ENCODE results near the gene FOXK2. TPM values are rescaled to one million over a fixed set of nuclear protein-coding genes. Genes with fewer than 3 reads are reported as not detected.
A peak's percentile ranks its signal among the peaks of the same experiment; 100 is the strongest.
"Not testable (repeated sequence)": the region's sequence is repeated elsewhere in the genome, so short reads cannot be mapped to it uniquely, and the experiment has no call there.

The FOXK2 gene
- total RNA-seq, 1 donor from 2014 or later, result 44.0 TPM

DNA sequence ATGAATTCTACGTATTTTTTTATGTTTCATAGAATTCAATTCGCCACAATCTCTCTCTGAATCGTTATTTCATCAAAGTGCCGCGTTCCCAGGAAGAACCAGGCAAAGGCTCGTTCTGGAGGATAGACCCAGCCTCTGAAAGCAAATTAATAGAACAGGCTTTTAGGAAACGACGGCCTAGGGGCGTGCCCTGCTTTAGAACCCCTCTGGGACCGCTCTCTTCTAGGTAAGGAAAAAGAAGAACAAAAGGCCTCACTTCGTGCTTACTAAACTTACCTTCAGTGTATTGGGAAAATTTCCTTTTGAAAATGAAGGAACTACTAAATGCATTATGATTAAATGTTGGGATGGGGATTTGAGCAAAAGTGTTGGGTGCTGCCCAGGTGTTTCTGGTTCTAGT lies 63.2 kb downstream of the FOXK2 start:
- H3K36me3 ChIP-seq (ENCODE audit: control insufficient read depth, insufficient read depth, low read length), result peaks cover 32% of the 10 kb centered on the region
- DNase-seq (ENCODE audit: low read depth), result no peak
- TF ChIP-seq, protein P1, sequence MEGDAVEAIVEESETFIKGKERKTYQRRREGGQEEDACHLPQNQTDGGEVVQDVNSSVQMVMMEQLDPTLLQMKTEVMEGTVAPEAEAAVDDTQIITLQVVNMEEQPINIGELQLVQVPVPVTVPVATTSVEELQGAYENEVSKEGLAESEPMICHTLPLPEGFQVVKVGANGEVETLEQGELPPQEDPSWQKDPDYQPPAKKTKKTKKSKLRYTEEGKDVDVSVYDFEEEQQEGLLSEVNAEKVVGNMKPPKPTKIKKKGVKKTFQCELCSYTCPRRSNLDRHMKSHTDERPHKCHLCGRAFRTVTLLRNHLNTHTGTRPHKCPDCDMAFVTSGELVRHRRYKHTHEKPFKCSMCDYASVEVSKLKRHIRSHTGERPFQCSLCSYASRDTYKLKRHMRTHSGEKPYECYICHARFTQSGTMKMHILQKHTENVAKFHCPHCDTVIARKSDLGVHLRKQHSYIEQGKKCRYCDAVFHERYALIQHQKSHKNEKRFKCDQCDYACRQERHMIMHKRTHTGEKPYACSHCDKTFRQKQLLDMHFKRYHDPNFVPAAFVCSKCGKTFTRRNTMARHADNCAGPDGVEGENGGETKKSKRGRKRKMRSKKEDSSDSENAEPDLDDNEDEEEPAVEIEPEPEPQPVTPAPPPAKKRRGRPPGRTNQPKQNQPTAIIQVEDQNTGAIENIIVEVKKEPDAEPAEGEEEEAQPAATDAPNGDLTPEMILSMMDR (IDR thresholded peaks at IDR 0.05; ENCODE audit: insufficient read depth, low read length, severe bottlenecking), result no peak
- H3K4me3 ChIP-seq (ENCODE audit: low read depth, low read length), result no peak overlapping the region
- FAIRE-seq, result no peak
- H3K27me3 ChIP-seq (ENCODE audit: control insufficient read depth, insufficient read depth, low read length), result no peaks in the 10 kb centered on the region

- no peak overlapping the region for H3K4me3 ChIP-seq (ENCODE audit: low read depth, low read length)
- TF ChIP-seq, protein P1 (IDR thresholded peaks at IDR 0.05; ENCODE audit: insufficient read depth, low read length, severe bottlenecking), result no peak
- H3K27me3 ChIP-seq (ENCODE audit: control insufficient read depth, insufficient read depth, low read length), result no peaks in the 10 kb centered on the region
- DNase-seq (ENCODE audit: low read depth), result no peak
- H3K36me3 ChIP-seq (ENCODE audit: control insufficient read depth, insufficient read depth, low read length), result peaks cover 33% of the 10 kb centered on the region
- FAIRE-seq, result no peak
Measured at GRCh38 chr17:82583720-82584234, 64.2 kb downstream of the FOXK2 start.

DNA sequence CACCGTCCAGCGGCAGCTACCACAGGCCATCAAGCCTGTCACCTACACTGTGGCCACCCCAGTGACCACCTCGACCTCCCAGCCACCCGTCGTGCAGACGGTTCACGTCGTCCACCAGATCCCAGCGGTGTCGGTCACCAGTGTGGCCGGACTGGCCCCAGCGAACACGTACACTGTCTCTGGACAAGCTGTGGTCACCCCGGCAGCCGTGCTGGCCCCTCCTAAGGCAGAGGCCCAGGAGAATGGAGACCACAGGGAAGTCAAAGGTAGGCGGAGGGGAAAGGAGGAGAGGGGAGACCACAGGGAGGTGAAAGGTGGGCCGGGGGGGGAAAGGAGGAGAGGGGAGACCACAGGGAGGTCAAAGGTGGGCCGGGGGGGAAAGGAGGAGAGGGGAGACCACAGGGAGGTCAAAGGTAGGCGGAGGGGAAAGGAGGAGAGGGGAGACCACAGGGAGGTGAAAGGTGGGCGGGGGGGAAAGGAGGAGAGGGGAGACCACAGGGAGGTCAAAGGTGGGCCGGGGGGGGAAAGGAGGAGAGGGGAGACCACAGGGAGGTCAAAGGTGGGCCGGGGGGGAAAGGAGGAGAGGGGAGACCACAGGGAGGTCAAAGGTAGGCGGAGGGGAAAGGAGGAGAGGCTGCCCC lies 66.5 kb downstream of the FOXK2 start:
- FAIRE-seq, result peak; percentile 100
- H3K4me3 ChIP-seq (ENCODE audit: low read depth, low read length); DNase-seq (ENCODE audit: low read depth); H3K27me3 ChIP-seq (ENCODE audit: control insufficient read depth, insufficient read depth, low read length): not testable (repeated sequence)
- H3K36me3 ChIP-seq (ENCODE audit: control insufficient read depth, insufficient read depth, low read length), result peaks cover 36% of the 10 kb centered on the region

GRCh38 chr17:82586576-82587233 lies 67.2 kb downstream of the FOXK2 start:
- Histone ChIP-seq H3K4me3 (ENCODE audit: low read depth, low read length) (no peak overlapping the region), H3K27me3 (ENCODE audit: control insufficient read depth, insufficient read depth, low read length) (no peaks in the 10 kb centered on the region), H3K36me3 (ENCODE audit: control insufficient read depth, insufficient read depth, low read length) (peaks cover 36% of the 10 kb centered on the region)
- DNase-seq (ENCODE audit: low read depth), result no peak
- no peak for FAIRE-seq
- TF ChIP-seq, protein P1 (IDR thresholded peaks at IDR 0.05; ENCODE audit: insufficient read depth, low read length, severe bottlenecking), result no peak

DNA sequence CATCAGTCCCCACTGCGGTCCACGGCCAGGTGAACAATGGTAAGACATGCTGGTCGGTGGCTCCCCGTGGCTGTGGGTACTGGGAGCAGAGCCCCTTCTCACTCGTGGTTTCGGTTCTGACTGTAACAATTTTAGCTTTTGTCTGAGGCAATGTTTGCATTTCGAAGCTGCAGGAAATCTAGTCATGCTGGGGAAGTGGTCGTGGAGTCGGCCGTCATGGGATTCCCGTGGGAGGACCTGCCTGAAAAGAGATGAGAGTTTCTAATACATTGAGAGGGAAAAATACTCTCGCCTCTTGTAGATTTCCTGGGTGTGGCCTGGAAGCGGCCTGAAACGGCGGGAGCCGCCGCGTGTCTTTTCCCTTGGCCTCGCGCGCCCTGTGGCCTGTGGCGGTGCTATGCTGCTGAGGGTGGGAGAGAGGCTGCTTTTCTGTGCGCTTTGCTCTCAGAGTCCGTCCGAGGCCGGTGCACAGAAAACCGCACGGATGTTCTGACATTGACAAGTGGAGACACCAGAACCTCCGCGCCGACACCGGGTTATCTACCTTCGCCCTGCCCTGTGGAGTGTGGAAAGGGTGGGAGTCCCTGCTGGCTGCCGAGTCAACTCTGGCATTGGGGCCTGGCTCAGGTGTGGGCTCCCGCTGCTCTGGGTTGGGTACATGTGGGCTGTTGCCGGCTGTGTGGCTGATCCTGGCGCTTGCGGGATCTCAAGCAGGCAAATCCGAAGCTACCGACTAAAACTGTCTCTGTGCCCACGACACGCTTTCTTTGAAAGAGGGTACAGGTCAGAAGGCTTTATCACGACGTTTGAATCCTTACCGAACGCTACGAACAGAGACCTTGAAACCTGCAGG lies 67.9 kb downstream of the FOXK2 start:
- no peak for DNase-seq (ENCODE audit: low read depth)
- no peak for FAIRE-seq
- Histone ChIP-seq H3K36me3 (ENCODE audit: control insufficient read depth, insufficient read depth, low read length) (peaks cover 33% of the 10 kb centered on the region), H3K4me3 (ENCODE audit: low read depth, low read length) (no peak overlapping the region), H3K27me3 (ENCODE audit: control insufficient read depth, insufficient read depth, low read length) (no peaks in the 10 kb centered on the region)
- TF ChIP-seq, protein P1 (IDR thresholded peaks at IDR 0.05; ENCODE audit: insufficient read depth, low read length, severe bottlenecking), result no peak

Measured in bronchial epithelial cell (primary cell).